HEK293 (cell line): ENCODE data around the gene PARD6G.
A peak's percentile ranks its signal among the peaks of the same experiment; 100 is the strongest.

Source experiments
- CTCF ChIA-PET: fragments of 350-600 bp; formaldehyde crosslinking; extraction: SDS; loops from one replicate; lab custom pipeline; 2021; ENCODE audit warnings: antibody characterized with exemption; lab: Yijun Ruan, JAX
- POLR2A ChIA-PET: fragments of 300-600 bp; formaldehyde crosslinking; extraction: SDS; loops from one replicate; lab custom pipeline; 2020; ENCODE audit warnings: antibody characterized with exemption, inconsistent platforms; lab: Yijun Ruan, JAX
- H3K27ac ChIP-seq: fragments of 200-500 bp; sonication (Bioruptor generic); 2 replicates; pipeline ENCODE4 v1.5.1; 2014; ENCODE audit warnings: low read depth, low read length, control low read depth, inconsistent platforms; ENCODE audit errors: extremely low read depth
- H3K36me3 ChIP-seq, 2 experiments: fragments of 200-500 bp in 1 of 2; sonication (Bioruptor generic) in 1 of 2; 1 replicate in 1 of 2; 2 replicates in 1 of 2; pipeline ENCODE4 v1.5.1; 2014 to 2017; ENCODE audit warnings: inconsistent platforms in 2 of 2, low read length in 2 of 2; ENCODE audit not compliant: control insufficient read depth in 2 of 2, insufficient read depth in 1 of 2
- H3K4me1 ChIP-seq: fragments of 200-500 bp; sonication (Bioruptor generic); 2 replicates; pipeline ENCODE4 v1.5.1; 2014; ENCODE audit warnings: mild to moderate bottlenecking, low read length, inconsistent platforms; ENCODE audit not compliant: control insufficient read depth, insufficient read depth
- H3K4me3 ChIP-seq: 2 replicates; pipeline ENCODE4 v1.5.1; 2011; ENCODE audit warnings: low read depth, mild to moderate bottlenecking, control low read depth, low read length, moderate library complexity
- H3K9me3 ChIP-seq: fragments of 200-500 bp; sonication (Bioruptor generic); 2 replicates; pipeline ENCODE4 v1.5.1; 2014; ENCODE audit warnings: low read depth, low read length, inconsistent platforms; ENCODE audit not compliant: control insufficient read depth, insufficient read depth
- BCL11A ChIP-seq: fragments of 450-650 bp; formaldehyde crosslinking; IDR thresholded peaks from 2 replicates; pipeline ENCODE4 v1.5.1; 2016; ENCODE audit warnings: low read depth, missing biosample characterization, missing genetic modification characterization
- ZIC2 ChIP-seq: fragments of 450-650 bp; formaldehyde crosslinking; IDR thresholded peaks from 2 replicates; pipeline ENCODE4 v1.5.1; 2016; ENCODE audit warnings: missing biosample characterization, missing genetic modification characterization
- ZNF10 ChIP-seq: fragments of 450-650 bp; formaldehyde crosslinking; IDR thresholded peaks from 2 replicates; pipeline ENCODE4 v1.5.1; 2017; ENCODE audit warnings: missing biosample characterization, missing genetic modification characterization
- ZNF155 ChIP-seq: fragments of 450-650 bp; formaldehyde crosslinking; IDR thresholded peaks from 2 replicates; pipeline ENCODE4 v1.5.1; 2016; ENCODE audit warnings: missing biosample characterization, missing genetic modification characterization
- ZNF596 ChIP-seq: fragments of 450-650 bp; IDR thresholded peaks from 2 replicates; pipeline ENCODE4 v1.5.0; 2018; ENCODE audit warnings: missing biosample characterization, mild to moderate bottlenecking, missing genetic modification characterization, moderate library complexity
- ZNF660 ChIP-seq: fragments of 450-650 bp; IDR thresholded peaks from 2 replicates; pipeline ENCODE4 v1.5.1; 2018; ENCODE audit warnings: missing biosample characterization, mild to moderate bottlenecking, missing genetic modification characterization
- ZNF843 ChIP-seq: fragments of 450-650 bp; formaldehyde crosslinking; IDR thresholded peaks from 2 replicates; pipeline ENCODE4 v1.5.1; 2016; ENCODE audit warnings: missing biosample characterization, missing genetic modification characterization
- TF ChIP-seq, protein P1 (sequence below): fragments of 450-650 bp; formaldehyde crosslinking; IDR thresholded peaks from 2 replicates; pipeline ENCODE4 v1.5.1; 2016; ENCODE audit warnings: missing biosample characterization, missing genetic modification characterization, low read depth
- TF ChIP-seq, protein P2 (sequence below): fragments of 450-650 bp; formaldehyde crosslinking; IDR thresholded peaks from 2 replicates; pipeline ENCODE4 v1.5.1; 2017; ENCODE audit warnings: missing biosample characterization, missing genetic modification characterization
- TF ChIP-seq, protein P3 (sequence below): fragments of 450-650 bp; formaldehyde crosslinking; IDR thresholded peaks from 2 replicates; pipeline ENCODE4 v1.5.1; 2016; ENCODE audit warnings: missing biosample characterization, missing genetic modification characterization
- TF ChIP-seq, protein P4 (sequence below): fragments of 450-650 bp; formaldehyde crosslinking; IDR thresholded peaks from 2 replicates; pipeline ENCODE4 v1.5.1; 2016; ENCODE audit warnings: missing biosample characterization, missing genetic modification characterization
- TF ChIP-seq, protein P5 (sequence below): IDR thresholded peaks from 2 replicates; pipeline ENCODE4 v1.6.1; 2011; ENCODE audit warnings: mild to moderate bottlenecking, low read depth, low read length, borderline replicate concordance
- TF ChIP-seq, protein P6 (sequence below): fragments of 450-650 bp; formaldehyde crosslinking; IDR thresholded peaks from 2 replicates; pipeline ENCODE4 v1.5.1; 2017; ENCODE audit warnings: missing biosample characterization, missing genetic modification characterization
- TF ChIP-seq, protein P7 (sequence below): fragments of 450-650 bp; formaldehyde crosslinking; IDR thresholded peaks from 2 replicates; pipeline ENCODE4 v1.5.1; 2016; ENCODE audit warnings: missing biosample characterization, missing genetic modification characterization

Gene PARD6G

DNA sequence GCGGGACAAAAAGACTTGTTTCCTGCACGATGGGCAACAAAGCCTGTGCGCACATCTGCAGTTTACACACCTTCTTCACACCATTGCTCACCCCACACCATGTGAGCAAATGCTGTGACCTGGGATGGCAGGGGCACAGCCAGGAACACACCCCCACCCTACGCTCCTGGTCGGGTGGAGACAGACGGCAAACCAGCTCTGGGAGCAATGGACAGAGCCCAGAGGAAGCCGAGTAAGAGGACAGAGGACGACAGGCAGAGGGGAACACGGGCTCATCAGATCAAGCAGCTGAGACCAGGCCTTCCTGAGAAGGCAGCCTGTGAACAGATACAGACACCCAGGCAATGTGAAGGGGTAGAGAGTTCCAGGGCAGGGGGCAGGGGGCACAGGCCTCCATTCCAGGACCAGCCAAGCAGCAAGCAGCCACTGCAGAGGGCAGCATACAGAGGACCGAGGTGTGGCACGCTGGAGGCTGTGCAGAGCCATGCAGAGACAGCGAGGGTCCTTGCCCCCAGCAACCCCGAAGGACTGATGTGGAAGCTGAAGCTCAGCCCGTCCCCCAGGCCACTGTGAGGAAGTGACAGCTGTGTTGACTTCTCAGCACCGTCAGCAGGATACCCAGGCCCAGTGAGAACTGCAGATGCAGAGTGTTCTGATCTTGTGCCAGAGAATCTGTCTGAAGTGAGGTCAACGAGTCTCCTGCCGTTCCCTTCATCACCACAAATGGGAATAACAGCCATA is 46.2 kb downstream of the PARD6G start:
- POLR2A ChIA-PET = no interaction called here

DNA sequence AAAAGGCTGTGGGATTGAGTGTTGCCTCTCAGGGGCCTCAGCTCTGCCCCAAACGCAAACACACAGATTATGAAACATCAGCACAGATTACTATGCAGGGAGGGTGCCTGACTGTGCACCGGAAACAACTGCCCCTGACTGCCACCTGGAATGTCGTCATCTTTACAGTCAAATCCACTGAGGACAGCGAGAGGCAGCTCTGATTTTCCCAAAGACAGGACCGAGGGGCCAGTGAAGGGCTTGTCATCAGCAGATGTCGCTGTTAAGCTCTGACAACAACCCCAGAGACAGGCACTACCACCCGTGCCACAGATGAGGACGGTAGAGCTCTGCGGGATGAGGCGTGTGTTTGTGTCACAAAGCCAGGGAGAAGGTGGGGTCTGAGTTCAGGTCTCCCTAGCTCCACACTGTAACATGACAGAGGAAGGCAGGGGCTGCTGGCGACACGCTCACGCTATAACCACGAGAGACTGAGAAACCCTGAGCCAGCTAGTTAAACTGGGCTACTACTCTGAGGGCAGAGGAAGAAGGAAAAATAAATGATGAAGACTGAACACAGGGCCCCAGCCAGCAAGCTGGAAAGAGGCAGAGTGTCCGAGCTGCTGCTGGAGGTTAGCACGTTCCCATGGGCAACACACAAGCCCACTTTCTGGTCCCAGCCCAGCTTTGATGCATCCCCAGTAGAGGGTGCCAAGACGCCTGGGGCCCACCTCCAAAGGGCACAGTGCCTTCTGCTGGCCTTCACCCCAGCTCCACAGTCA is 47.0 kb downstream of the PARD6G start:
- Histone ChIP-seq H3K4me1 (peaks cover 8% of the 10 kb centered on the region), H3K36me3 (no peaks in the 10 kb centered on the region; a peak in 1 of 3 replicates), H3K4me3 (no peak overlapping the region), H3K27ac (no peak overlapping the region), H3K9me3 (no peaks in the 10 kb centered on the region)
- no peak for TF ChIP-seq BCL11A (tag by site-specific recombination)
- TF ChIP-seq, protein P1, sequence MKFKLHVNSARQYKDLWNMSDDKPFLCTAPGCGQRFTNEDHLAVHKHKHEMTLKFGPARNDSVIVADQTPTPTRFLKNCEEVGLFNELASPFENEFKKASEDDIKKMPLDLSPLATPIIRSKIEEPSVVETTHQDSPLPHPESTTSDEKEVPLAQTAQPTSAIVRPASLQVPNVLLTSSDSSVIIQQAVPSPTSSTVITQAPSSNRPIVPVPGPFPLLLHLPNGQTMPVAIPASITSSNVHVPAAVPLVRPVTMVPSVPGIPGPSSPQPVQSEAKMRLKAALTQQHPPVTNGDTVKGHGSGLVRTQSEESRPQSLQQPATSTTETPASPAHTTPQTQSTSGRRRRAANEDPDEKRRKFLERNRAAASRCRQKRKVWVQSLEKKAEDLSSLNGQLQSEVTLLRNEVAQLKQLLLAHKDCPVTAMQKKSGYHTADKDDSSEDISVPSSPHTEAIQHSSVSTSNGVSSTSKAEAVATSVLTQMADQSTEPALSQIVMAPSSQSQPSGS = peak; percentile 66
- TF ChIP-seq, protein P2, sequence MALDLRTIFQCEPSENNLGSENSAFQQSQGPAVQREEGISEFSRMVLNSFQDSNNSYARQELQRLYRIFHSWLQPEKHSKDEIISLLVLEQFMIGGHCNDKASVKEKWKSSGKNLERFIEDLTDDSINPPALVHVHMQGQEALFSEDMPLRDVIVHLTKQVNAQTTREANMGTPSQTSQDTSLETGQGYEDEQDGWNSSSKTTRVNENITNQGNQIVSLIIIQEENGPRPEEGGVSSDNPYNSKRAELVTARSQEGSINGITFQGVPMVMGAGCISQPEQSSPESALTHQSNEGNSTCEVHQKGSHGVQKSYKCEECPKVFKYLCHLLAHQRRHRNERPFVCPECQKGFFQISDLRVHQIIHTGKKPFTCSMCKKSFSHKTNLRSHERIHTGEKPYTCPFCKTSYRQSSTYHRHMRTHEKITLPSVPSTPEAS (tag by site-specific recombination) = no peak
- TF ChIP-seq, protein P3, sequence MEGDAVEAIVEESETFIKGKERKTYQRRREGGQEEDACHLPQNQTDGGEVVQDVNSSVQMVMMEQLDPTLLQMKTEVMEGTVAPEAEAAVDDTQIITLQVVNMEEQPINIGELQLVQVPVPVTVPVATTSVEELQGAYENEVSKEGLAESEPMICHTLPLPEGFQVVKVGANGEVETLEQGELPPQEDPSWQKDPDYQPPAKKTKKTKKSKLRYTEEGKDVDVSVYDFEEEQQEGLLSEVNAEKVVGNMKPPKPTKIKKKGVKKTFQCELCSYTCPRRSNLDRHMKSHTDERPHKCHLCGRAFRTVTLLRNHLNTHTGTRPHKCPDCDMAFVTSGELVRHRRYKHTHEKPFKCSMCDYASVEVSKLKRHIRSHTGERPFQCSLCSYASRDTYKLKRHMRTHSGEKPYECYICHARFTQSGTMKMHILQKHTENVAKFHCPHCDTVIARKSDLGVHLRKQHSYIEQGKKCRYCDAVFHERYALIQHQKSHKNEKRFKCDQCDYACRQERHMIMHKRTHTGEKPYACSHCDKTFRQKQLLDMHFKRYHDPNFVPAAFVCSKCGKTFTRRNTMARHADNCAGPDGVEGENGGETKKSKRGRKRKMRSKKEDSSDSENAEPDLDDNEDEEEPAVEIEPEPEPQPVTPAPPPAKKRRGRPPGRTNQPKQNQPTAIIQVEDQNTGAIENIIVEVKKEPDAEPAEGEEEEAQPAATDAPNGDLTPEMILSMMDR (tag by site-specific recombination) = peak; percentile 53
- TF ChIP-seq ZNF10 = no peak
- TF ChIP-seq, protein P4, sequence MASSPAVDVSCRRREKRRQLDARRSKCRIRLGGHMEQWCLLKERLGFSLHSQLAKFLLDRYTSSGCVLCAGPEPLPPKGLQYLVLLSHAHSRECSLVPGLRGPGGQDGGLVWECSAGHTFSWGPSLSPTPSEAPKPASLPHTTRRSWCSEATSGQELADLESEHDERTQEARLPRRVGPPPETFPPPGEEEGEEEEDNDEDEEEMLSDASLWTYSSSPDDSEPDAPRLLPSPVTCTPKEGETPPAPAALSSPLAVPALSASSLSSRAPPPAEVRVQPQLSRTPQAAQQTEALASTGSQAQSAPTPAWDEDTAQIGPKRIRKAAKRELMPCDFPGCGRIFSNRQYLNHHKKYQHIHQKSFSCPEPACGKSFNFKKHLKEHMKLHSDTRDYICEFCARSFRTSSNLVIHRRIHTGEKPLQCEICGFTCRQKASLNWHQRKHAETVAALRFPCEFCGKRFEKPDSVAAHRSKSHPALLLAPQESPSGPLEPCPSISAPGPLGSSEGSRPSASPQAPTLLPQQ (tag by site-specific recombination) = peak; percentile 58; the same call in 1 of the 2 replicates
- TF ChIP-seq ZNF596 (tag by site-specific recombination) = no peak
- TF ChIP-seq, protein P5, sequence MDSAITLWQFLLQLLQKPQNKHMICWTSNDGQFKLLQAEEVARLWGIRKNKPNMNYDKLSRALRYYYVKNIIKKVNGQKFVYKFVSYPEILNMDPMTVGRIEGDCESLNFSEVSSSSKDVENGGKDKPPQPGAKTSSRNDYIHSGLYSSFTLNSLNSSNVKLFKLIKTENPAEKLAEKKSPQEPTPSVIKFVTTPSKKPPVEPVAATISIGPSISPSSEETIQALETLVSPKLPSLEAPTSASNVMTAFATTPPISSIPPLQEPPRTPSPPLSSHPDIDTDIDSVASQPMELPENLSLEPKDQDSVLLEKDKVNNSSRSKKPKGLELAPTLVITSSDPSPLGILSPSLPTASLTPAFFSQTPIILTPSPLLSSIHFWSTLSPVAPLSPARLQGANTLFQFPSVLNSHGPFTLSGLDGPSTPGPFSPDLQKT = no peak
- no peak for TF ChIP-seq ZNF843 (tag by site-specific recombination)
- TF ChIP-seq, protein P6, sequence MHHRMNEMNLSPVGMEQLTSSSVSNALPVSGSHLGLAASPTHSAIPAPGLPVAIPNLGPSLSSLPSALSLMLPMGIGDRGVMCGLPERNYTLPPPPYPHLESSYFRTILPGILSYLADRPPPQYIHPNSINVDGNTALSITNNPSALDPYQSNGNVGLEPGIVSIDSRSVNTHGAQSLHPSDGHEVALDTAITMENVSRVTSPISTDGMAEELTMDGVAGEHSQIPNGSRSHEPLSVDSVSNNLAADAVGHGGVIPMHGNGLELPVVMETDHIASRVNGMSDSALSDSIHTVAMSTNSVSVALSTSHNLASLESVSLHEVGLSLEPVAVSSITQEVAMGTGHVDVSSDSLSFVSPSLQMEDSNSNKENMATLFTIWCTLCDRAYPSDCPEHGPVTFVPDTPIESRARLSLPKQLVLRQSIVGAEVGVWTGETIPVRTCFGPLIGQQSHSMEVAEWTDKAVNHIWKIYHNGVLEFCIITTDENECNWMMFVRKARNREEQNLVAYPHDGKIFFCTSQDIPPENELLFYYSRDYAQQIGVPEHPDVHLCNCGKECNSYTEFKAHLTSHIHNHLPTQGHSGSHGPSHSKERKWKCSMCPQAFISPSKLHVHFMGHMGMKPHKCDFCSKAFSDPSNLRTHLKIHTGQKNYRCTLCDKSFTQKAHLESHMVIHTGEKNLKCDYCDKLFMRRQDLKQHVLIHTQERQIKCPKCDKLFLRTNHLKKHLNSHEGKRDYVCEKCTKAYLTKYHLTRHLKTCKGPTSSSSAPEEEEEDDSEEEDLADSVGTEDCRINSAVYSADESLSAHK (tag by site-specific recombination) = no peak
- TF ChIP-seq ZNF155 = no peak
- TF ChIP-seq ZNF660 (tag by site-specific recombination) = 0 out of 2 replicates have a peak, but pooled peaks have one; percentile 21
- ChIA-PET CTCF (interaction anchor here (0.6 to 1.1 kb wide), 4 partner anchors 29 to 56 kb away, joined by 3 to 5 read pairs (median 3); no protein-coding TSS in a partner anchor), POLR2A (no interaction called here)

More for the DNA sequence above, 46.2 kb downstream of the PARD6G start:
- Histone ChIP-seq H3K4me3 (no peak overlapping the region), H3K9me3 (no peaks in the 10 kb centered on the region)
- TF ChIP-seq, protein P7, sequence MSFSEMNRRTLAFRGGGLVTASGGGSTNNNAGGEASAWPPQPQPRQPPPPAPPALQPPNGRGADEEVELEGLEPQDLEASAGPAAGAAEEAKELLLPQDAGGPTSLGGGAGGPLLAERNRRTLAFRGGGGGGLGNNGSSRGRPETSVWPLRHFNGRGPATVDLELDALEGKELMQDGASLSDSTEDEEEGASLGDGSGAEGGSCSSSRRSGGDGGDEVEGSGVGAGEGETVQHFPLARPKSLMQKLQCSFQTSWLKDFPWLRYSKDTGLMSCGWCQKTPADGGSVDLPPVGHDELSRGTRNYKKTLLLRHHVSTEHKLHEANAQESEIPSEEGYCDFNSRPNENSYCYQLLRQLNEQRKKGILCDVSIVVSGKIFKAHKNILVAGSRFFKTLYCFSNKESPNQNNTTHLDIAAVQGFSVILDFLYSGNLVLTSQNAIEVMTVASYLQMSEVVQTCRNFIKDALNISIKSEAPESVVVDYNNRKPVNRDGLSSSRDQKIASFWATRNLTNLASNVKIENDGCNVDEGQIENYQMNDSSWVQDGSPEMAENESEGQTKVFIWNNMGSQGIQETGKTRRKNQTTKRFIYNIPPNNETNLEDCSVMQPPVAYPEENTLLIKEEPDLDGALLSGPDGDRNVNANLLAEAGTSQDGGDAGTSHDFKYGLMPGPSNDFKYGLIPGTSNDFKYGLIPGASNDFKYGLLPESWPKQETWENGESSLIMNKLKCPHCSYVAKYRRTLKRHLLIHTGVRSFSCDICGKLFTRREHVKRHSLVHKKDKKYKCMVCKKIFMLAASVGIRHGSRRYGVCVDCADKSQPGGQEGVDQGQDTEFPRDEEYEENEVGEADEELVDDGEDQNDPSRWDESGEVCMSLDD (tag by site-specific recombination) = no peak
- peak; percentile 75 for TF ChIP-seq ZIC2
- TF ChIP-seq, all 188 proteins: peak for 1
- Histone ChIP-seq H3K4me1 (peaks cover 8% of the 10 kb centered on the region), H3K36me3 (no peaks in the 10 kb centered on the region; a peak in 1 of 3 replicates), H3K27ac (no peak overlapping the region)
- CTCF ChIA-PET = interaction anchor here (1.0 to 1.5 kb wide), 3 partner anchors 30 to 44 kb away, joined by 3 to 5 read pairs (median 5); no protein-coding TSS in a partner anchor
